Mononuclear cell (primary cell): Measurements from ENCODE around the gene ZNF735. TPM values are rescaled to one million over a fixed set of nuclear protein-coding genes. Genes with fewer than 3 reads are reported as not detected.
"Not testable (repeated sequence)": the region's sequence is repeated elsewhere in the genome, so short reads cannot be mapped to it uniquely, and the experiment has no call there.

ENCODE experiments used
- H3K27me3 ChIP-seq: 2 replicates; pipeline ENCODE4 v1.6.0; 2011; ENCODE audit warnings: low read length, control low read depth; ENCODE audit not compliant: insufficient read depth
- H3K4me1 ChIP-seq: 2 replicates; pipeline ENCODE4 v1.5.1; 2011; ENCODE audit warnings: mild to moderate bottlenecking, low read length, control low read depth; ENCODE audit not compliant: insufficient read depth
- H3K4me3 ChIP-seq: 2 replicates; pipeline ENCODE4 v1.5.1; 2011; ENCODE audit warnings: mild to moderate bottlenecking, low read length, moderate library complexity
- H3K9me3 ChIP-seq: 2 replicates; pipeline ENCODE4 v1.5.1; 2011; ENCODE audit warnings: low read depth, mild to moderate bottlenecking, control low read depth, low read length
- total RNA-seq: library from RNA; depleted of rRNA; stranded (reverse); fragments of >200 nt; gene quantifications from one replicate; pipeline ENCODE4 v1.2.3, GENCODE V29; 2012

The ZNF735 gene
- total RNA-seq, 1 donor: not detected

DNA sequence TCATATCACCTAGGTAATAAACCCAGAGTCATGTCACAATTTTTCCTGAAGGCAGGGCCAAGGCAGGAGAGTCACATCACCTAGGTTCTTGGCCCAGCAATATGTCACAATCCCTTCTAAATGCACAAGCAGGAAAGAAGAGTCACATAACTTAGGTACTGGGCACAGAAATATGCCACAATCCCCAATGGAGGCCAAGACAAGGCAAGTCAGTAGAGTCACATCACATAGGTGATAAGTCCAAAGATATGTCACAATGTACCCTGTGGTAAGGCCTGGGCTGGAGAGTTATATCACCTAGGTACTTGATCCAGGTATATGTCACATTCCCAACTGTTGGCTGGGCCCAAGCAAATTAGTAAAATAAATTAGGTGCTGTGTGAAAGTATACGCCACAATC is 21.2 kb downstream of the ZNF735 start, which contains the start of gene ZNF679:
TSS of gene ZNF679 (plus strand) at position 301 of the 400 bp plus-strand sequence. CDS start 20,644 bp downstream, outside the sequence.
- H3K9me3 ChIP-seq, H3K27me3 ChIP-seq, H3K4me3 ChIP-seq, H3K4me1 ChIP-seq: not testable (repeated sequence)

- Histone ChIP-seq H3K4me1 (no peaks in the 10 kb centered on the region), H3K4me3 (no peak overlapping the region), H3K9me3 (peaks cover 38% of the 10 kb centered on the region), H3K27me3 (no peaks in the 10 kb centered on the region)
Measured at GRCh38 chr7:64266341-64266919, 59.4 kb downstream of the ZNF735 start.

Other genes starting within 250 kb of the ZNF735 start
- not detected for gene ZNF722, start 208.4 kb upstream of the ZNF735 start, total RNA-seq
- gene ZNF727, start 161.8 kb upstream of the ZNF735 start, total RNA-seq: 0.52 TPM
- gene ZNF679, start 21.3 kb downstream of the ZNF735 start, total RNA-seq: not detected
- 31.3 TPM for gene ZNF736, start 106.8 kb downstream of the ZNF735 start, total RNA-seq